OCI-LY3 (cell line): ENCODE measurements around the gene SSTR4.

Source experiments
- H2AFZ ChIP-seq: fragments of 200-600, 300-600 bp; shearing (Covaris generic); 2 replicates; pipeline ENCODE4 v1.6.0; 2014; ENCODE audit warnings: antibody characterized with exemption, low read depth, low read length
- H3K27ac ChIP-seq: fragments of 200-600, 300-600 bp; sonication (generic); 2 replicates; pipeline ENCODE4 v1.5.1; 2014; ENCODE audit warnings: mild to moderate bottlenecking, low read length, moderate library complexity, mixed read lengths
- H3K27me3 ChIP-seq: fragments of 200-600, 300-600 bp; sonication (generic); 2 replicates; pipeline ENCODE4 v1.6.1; 2014; ENCODE audit warnings: low read depth, low read length, mixed read lengths
- H3K36me3 ChIP-seq: fragments of 200-600, 300-600 bp; sonication (generic); replicated peaks from 2 replicates; pipeline ENCODE3; 2014; ENCODE audit warnings: low read depth, low read length, mixed read lengths
- H3K4me1 ChIP-seq: fragments of 300-600, 200-600 bp; sonication (generic); 2 replicates; pipeline ENCODE4 v1.6.1; 2014; ENCODE audit warnings: low read length, mixed read lengths
- H3K4me2 ChIP-seq: fragments of 200-600, 300-600 bp; sonication (generic); 2 replicates; pipeline ENCODE4 v1.6.1; 2014; ENCODE audit warnings: low read length, mixed read lengths
- H3K4me3 ChIP-seq: fragments of 300-600, 200-600 bp; sonication (generic); 2 replicates; pipeline ENCODE4 v1.5.1; 2014; ENCODE audit warnings: antibody characterized with exemption, mild to moderate bottlenecking, low read length, moderate library complexity
- H3K79me2 ChIP-seq: fragments of 300-600, 200-600 bp; shearing (Covaris generic); 2 replicates; pipeline ENCODE4 v1.6.1; 2014; ENCODE audit warnings: mild to moderate bottlenecking, low read length, mixed read lengths
- H3K9ac ChIP-seq: fragments of 300-600, 200-600 bp; shearing (Covaris generic); 2 replicates; pipeline ENCODE4 v1.6.0; 2014; ENCODE audit warnings: mild to moderate bottlenecking, low read length, moderate library complexity
- H3K9me3 ChIP-seq: fragments of 200-600, 300-600 bp; shearing (Covaris generic); 2 replicates; pipeline ENCODE4 v1.6.1; 2014; ENCODE audit warnings: low read length, mixed read lengths; ENCODE audit not compliant: insufficient read depth
- H4K20me1 ChIP-seq: fragments of 200-600, 300-600 bp; sonication (generic); 2 replicates; pipeline ENCODE4 v1.6.1; 2016; ENCODE audit warnings: low read length, mixed read lengths; ENCODE audit not compliant: insufficient read depth
- CTCF ChIP-seq: fragments of 200-600, 300-600 bp; sonication (generic); IDR thresholded peaks from 2 replicates; pipeline ENCODE4 v1.5.1; 2014; ENCODE audit warnings: antibody characterized with exemption, low read length, low read depth
- EZH2phosphoT487 ChIP-seq: fragments of 200-600 bp; shearing (Covaris generic); IDR thresholded peaks from 2 replicates; pipeline ENCODE4 v1.6.1; 2018; ENCODE audit warnings: antibody characterized with exemption, mixed run types, low read depth

SSTR4 gene

GRCh38 chr20:23010096-23010495 lies 25.0 kb upstream of the SSTR4 start:
- no peaks in the 10 kb centered on the region for H3K79me2 ChIP-seq
- H2AFZ ChIP-seq: no peak overlapping the region
- no peak overlapping the region for H3K4me2 ChIP-seq
- no peaks in the 10 kb centered on the region for H3K9me3 ChIP-seq
- H3K4me1 ChIP-seq: no peaks in the 10 kb centered on the region
- no peak overlapping the region for H3K9ac ChIP-seq
- H3K4me3 ChIP-seq: no peak overlapping the region
- H3K27ac ChIP-seq: no peak overlapping the region
- peaks cover 6% of the 10 kb centered on the region; the same call in 1 of the 2 replicates for H3K27me3 ChIP-seq
- H4K20me1 ChIP-seq: no peaks in the 10 kb centered on the region
- H3K36me3 ChIP-seq: no peaks in the 10 kb centered on the region
- TF ChIP-seq EZH2phosphoT487 (no peak), CTCF (no peak)

GRCh38 chr20:23011008-23011721 lies 23.9 kb upstream of the SSTR4 start:
- no peak overlapping the region for H3K4me3 ChIP-seq
- H3K4me1 ChIP-seq: no peaks in the 10 kb centered on the region
- no peaks in the 10 kb centered on the region for H3K79me2 ChIP-seq
- H3K9me3 ChIP-seq: no peaks in the 10 kb centered on the region
- no peak overlapping the region for H3K27ac ChIP-seq
- no peak overlapping the region for H2AFZ ChIP-seq
- H3K27me3 ChIP-seq: peaks cover 6% of the 10 kb centered on the region; the same call in 1 of the 2 replicates
- no peak overlapping the region for H3K4me2 ChIP-seq
- no peak for TF ChIP-seq CTCF
- no peaks in the 10 kb centered on the region for H4K20me1 ChIP-seq
- H3K36me3 ChIP-seq: no peaks in the 10 kb centered on the region
- no peak overlapping the region for H3K9ac ChIP-seq

GRCh38 chr20:23013429-23013828 lies 21.7 kb upstream of the SSTR4 start:
- no peaks in the 10 kb centered on the region for H3K79me2 ChIP-seq
- no peaks in the 10 kb centered on the region for H3K4me1 ChIP-seq
- H3K36me3 ChIP-seq: no peaks in the 10 kb centered on the region
- H3K9me3 ChIP-seq: no peaks in the 10 kb centered on the region
- peaks cover 6% of the 10 kb centered on the region; the same call in 1 of the 2 replicates for H3K27me3 ChIP-seq
- TF ChIP-seq EZH2phosphoT487 (no peak), CTCF (no peak)
- H3K27ac ChIP-seq: no peak overlapping the region
- H4K20me1 ChIP-seq: no peaks in the 10 kb centered on the region
- H3K4me2 ChIP-seq: no peak overlapping the region
- H2AFZ ChIP-seq: no peak overlapping the region
- H3K4me3 ChIP-seq: no peak overlapping the region
- H3K9ac ChIP-seq: no peak overlapping the region

- TF ChIP-seq CTCF (no peak), EZH2phosphoT487 (no peak)
- Histone ChIP-seq H3K27ac (no peak overlapping the region), H3K4me2 (no peak overlapping the region), H3K27me3 (no peaks in the 10 kb centered on the region), H3K4me1 (no peaks in the 10 kb centered on the region), H3K4me3 (no peak overlapping the region), H3K9me3 (no peaks in the 10 kb centered on the region), H3K9ac (no peak overlapping the region), H3K79me2 (no peaks in the 10 kb centered on the region), H2AFZ (no peak overlapping the region), H3K36me3 (no peaks in the 10 kb centered on the region), H4K20me1 (no peaks in the 10 kb centered on the region)
Observed at GRCh38 chr20:23017516-23017915, 17.6 kb upstream of the SSTR4 start.
